Memory B cell (primary cell): ENCODE measurements around the gene ARID4B.
"Not testable (repeated sequence)": the region's sequence is repeated elsewhere in the genome, so short reads cannot be mapped to it uniquely, and the experiment has no call there.

Experiments used
- ATAC-seq: fragments of 150-1000 bp; cut with Tn5 transposase; 2 replicates; pipeline ENCODE4 v1.10.0; 2021; ENCODE audit warnings: low read depth, mild to moderate bottlenecking, moderate library complexity
- DNase-seq, 2 donors: peaks; one replicate each; pipeline ENCODE4 v3.0.0; 2022; ENCODE audit warnings: low spot score in 2 of 2
- H3K27ac Mint-ChIP-seq: one replicate; pipeline ENCODE4 v1.8.0; 2022; ENCODE audit warnings: mild to moderate bottlenecking, moderate library complexity, mixed read lengths
- H3K27me3 Mint-ChIP-seq: one replicate; pipeline ENCODE4 v1.8.0; 2022; ENCODE audit warnings: mixed read lengths
- H3K36me3 Mint-ChIP-seq: one replicate; pipeline ENCODE4 v1.8.0; 2022; ENCODE audit warnings: mild to moderate bottlenecking, mixed read lengths
- H3K4me1 Mint-ChIP-seq: one replicate; pipeline ENCODE4 v1.8.0; 2022; ENCODE audit warnings: mixed read lengths
- H3K4me3 Mint-ChIP-seq: one replicate; pipeline ENCODE4 v1.8.0; 2022; ENCODE audit warnings: mild to moderate bottlenecking, moderate library complexity, mixed read lengths
- H3K9me3 Mint-ChIP-seq: one replicate; pipeline ENCODE4 v1.8.0; 2022; ENCODE audit warnings: mixed read lengths

The ARID4B gene

DNA sequence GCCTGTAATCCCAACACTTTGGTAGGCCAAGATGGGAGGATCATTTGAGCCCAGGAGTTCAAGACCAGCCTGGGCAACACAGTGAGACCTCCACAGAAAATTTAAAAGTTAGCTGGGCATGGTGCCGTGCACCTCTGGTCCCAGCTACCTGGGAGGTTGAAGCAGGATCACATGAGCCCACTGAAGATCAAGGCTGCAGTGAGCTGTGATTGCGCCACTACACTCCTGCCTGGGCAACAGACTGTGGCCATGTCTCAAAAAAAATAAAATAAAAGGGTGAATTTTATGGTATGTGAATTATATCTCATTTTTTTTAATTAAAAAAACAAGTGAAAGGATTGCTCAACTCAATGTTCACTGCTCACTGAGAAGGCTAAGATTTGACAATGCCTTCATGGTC, 8.7 kb downstream of the ARID4B start:
- H3K27ac Mint-ChIP-seq = no peak overlapping the region

GRCh38 chr1:235317168-235317567, 10.8 kb downstream of the ARID4B start:
- no peak for DNase-seq
- no peak for ATAC-seq
- Mint-ChIP-seq H3K4me1 (peaks cover 46% of the 10 kb centered on the region), H3K36me3 (peaks cover 20% of the 10 kb centered on the region), H3K27ac (no peak overlapping the region), H3K4me3 (no peak overlapping the region), H3K9me3 (no peaks in the 10 kb centered on the region), H3K27me3 (no peaks in the 10 kb centered on the region)

More for the DNA sequence above, 8.7 kb downstream of the ARID4B start:
- H3K36me3 Mint-ChIP-seq = peaks cover 25% of the 10 kb centered on the region
- H3K27me3 Mint-ChIP-seq = no peaks in the 10 kb centered on the region
- H3K4me3 Mint-ChIP-seq = no peak overlapping the region
- ATAC-seq (no peak), DNase-seq (no peak)
- H3K9me3 Mint-ChIP-seq = no peaks in the 10 kb centered on the region
- H3K4me1 Mint-ChIP-seq = peaks cover 44% of the 10 kb centered on the region

DNA sequence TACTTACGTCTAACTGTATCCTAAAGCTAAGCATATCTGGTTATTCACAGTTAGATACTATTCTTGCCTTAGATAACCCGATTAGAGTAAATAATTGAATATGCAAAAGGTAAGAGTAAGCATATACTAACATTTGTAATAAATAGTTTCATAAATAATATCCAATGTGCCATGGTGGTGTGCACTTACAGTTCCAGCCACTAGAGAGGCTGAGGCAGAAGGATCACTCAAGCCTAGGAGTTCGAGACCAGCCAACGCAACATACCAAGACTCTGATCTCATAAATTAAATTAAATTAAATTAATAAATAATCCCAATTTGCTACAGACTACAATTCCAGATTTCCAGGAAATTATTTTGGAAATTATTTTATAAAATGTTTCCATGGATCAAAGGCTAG, 12.2 kb downstream of the ARID4B start:
- no peaks in the 10 kb centered on the region for H3K9me3 Mint-ChIP-seq
- H3K27ac Mint-ChIP-seq = no peak overlapping the region
- peaks cover 16% of the 10 kb centered on the region for H3K36me3 Mint-ChIP-seq
- peaks cover 38% of the 10 kb centered on the region for H3K4me1 Mint-ChIP-seq
- ATAC-seq (peak; percentile 21), DNase-seq (no peak)
- no peak overlapping the region for H3K4me3 Mint-ChIP-seq
- H3K27me3 Mint-ChIP-seq = no peaks in the 10 kb centered on the region

GRCh38 chr1:235315173-235315572, 12.8 kb downstream of the ARID4B start:
- no peaks in the 10 kb centered on the region for H3K27me3 Mint-ChIP-seq
- H3K4me1 Mint-ChIP-seq = peaks cover 33% of the 10 kb centered on the region
- H3K27ac Mint-ChIP-seq = no peak overlapping the region
- no peak for ATAC-seq
- no peak overlapping the region for H3K4me3 Mint-ChIP-seq
- H3K36me3 Mint-ChIP-seq = peaks cover 10% of the 10 kb centered on the region
- H3K9me3 Mint-ChIP-seq = no peaks in the 10 kb centered on the region
- no peak for DNase-seq

DNA sequence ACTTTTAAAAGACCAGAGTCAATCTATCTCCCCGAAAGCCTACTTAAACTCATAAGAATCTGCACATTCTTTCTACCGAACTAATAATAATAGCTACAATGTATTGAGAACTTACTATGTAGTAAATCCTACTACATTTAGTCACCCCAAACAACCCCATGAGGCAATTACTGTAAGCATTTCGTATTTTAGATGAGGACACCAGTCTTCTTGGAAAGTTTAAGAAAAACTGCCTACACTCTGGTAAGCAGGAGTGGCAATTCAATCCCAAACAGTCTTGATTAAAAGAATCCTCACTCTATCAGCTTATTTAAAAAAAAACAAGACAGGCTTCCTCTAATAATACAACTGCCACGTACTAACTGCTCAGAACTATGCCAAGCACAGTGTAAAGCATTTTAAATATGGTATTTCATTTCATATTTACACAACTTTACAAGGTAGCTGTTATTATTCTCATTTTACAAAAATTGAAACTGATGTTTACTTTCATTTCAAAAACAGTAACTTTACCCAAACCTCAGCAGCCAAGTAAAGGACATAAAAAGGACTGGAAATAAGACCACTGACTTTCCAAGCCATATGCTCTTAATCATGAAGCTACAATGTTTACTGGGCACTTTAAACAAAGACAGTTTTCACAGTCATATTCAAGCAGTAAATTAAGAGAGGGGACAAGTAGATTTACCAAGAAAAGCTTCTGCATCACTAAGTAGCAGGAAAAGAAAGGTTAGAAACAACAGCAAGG, 13.9 kb downstream of the ARID4B start:
- H3K4me3 Mint-ChIP-seq = peak overlapping the region; percentile 15
- no peaks in the 10 kb centered on the region for H3K9me3 Mint-ChIP-seq
- peaks cover 10% of the 10 kb centered on the region for H3K36me3 Mint-ChIP-seq
- DNase-seq = no peak
- no peaks in the 10 kb centered on the region for H3K27me3 Mint-ChIP-seq
- no peak for ATAC-seq
- peaks cover 31% of the 10 kb centered on the region for H3K4me1 Mint-ChIP-seq
- H3K27ac Mint-ChIP-seq = peak overlapping the region; percentile 58

DNA sequence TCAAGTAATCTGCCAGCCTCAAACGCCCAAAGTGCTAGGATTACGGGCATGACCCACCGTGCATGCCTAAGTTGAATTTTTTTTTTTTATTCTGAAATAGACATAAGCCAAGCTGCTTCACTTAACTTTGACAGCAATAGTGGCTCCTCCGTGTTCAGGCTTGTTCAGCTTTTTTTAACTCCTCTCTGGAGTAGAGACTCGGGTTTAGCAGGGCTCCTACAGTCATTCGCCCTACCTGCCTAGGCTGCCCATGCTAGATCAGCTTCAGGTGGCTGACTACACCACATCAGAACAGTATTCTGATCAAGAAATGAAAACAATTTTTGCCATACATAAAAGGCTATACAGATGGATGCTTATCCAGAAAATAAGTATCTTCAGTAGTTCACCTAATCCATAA, 14.7 kb downstream of the ARID4B start:
- H3K4me3 Mint-ChIP-seq = no peak overlapping the region
- no peaks in the 10 kb centered on the region for H3K27me3 Mint-ChIP-seq
- peaks cover 4% of the 10 kb centered on the region for H3K36me3 Mint-ChIP-seq
- ATAC-seq (no peak), DNase-seq (no peak)
- H3K9me3 Mint-ChIP-seq = no peaks in the 10 kb centered on the region
- peaks cover 24% of the 10 kb centered on the region for H3K4me1 Mint-ChIP-seq
- peak overlapping the region; percentile 58 for H3K27ac Mint-ChIP-seq

GRCh38 chr1:235309206-235309605, 18.8 kb downstream of the ARID4B start:
- not testable (repeated sequence) for DNase-seq, H3K36me3 Mint-ChIP-seq, H3K9me3 Mint-ChIP-seq, H3K4me3 Mint-ChIP-seq, H3K27me3 Mint-ChIP-seq, ATAC-seq, H3K27ac Mint-ChIP-seq
- H3K4me1 Mint-ChIP-seq = peaks cover 30% of the 10 kb centered on the region

- Mint-ChIP-seq H3K4me3 (no peak overlapping the region), H3K4me1 (peaks cover 27% of the 10 kb centered on the region), H3K27ac (peak overlapping the region; percentile 13), H3K27me3 (no peaks in the 10 kb centered on the region), H3K36me3 (peaks cover 6% of the 10 kb centered on the region), H3K9me3 (no peaks in the 10 kb centered on the region)
- DNase-seq (no peak), ATAC-seq (no peak)
Observed at GRCh38 chr1:235307158-235308124, 20.5 kb downstream of the ARID4B start.

DNA sequence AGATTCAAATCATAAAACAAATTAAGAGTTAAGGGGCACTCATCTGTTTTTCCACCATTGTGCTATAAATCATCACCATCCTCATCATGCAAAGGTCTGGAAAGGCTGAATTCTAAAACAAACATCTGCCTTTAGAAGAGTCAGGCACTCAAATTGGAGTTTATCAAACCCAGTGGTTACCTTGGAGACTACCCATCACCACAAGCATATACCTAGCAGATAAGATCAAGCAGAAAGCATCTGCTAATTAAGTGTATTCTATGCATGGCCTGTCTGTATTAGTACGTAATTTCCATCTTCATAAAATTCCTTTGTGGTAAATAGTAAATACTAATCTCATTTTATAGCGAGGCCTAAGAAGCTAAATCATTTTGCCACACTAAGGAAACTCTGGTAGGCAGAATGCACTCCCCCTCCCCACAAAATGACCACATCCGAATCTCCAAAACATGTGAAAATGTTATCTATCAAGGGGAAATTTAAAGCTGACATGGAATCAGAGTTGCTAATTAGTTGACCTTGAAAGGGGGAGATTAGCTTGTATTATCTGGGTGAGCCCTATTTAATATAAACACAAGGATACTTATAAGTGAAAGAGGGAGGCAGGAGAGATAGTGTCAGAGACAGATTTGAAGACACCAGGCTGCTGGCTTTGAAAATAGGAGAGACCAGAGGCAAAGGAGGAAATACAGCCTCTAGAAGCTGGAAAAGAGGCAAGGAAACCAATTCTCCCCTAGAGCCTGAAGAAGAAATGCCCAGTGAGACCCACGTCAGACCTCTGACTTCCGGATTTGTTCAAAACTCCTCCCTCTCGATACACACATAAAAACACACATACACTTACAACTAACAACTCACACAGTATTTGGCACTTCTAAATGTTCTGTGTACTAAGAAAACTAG, 23.2 kb downstream of the ARID4B start:
- Mint-ChIP-seq H3K36me3 (peaks cover 4% of the 10 kb centered on the region), H3K27me3 (no peaks in the 10 kb centered on the region), H3K4me3 (peak overlapping the region; percentile 32), H3K4me1 (peaks cover 35% of the 10 kb centered on the region), H3K27ac (peak overlapping the region; percentile 79), H3K9me3 (no peaks in the 10 kb centered on the region)
- DNase-seq (no peak), ATAC-seq (peak; percentile 76)

GRCh38 chr1:235302143-235302542, 25.8 kb downstream of the ARID4B start:
- Mint-ChIP-seq H3K27me3 (no peaks in the 10 kb centered on the region), H3K4me1 (peaks cover 47% of the 10 kb centered on the region), H3K36me3 (peaks cover 10% of the 10 kb centered on the region), H3K27ac (peak overlapping the region; percentile 45), H3K4me3 (no peak overlapping the region), H3K9me3 (peaks cover 4% of the 10 kb centered on the region)
- ATAC-seq (no peak), DNase-seq (no peak)

DNA sequence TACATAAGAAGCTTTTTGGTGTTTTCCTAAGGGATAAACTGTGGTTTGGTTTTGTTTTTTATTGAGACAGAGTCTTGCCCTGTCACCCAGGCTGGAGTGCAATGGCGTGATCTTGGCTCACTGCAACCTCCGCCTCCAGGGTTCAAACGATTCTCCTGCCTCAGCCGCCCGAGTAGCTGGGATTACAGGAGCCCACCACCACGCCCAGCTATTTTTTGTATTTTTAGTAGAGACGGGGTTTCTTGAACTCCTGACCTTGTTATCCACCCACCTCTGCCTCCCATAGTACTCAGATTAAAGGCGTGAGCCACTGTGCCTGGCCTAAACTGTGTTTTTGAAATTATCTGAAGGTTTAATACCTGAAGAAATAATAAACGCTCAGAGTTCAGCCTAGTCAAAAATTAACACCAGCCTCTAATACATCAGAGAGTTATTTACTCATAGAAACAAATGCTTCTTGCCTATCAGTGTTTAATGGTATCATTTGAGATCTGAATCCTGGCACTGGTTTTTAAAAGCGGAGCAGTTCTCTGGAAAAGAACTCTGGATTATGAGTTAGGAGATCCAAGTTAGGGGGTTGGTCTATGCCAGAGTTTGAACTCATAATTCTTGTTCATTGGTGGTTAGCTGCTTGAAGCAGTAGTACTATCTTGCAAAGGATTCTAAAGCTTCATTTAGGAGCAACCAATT, 28.7 kb downstream of the ARID4B start:
- Mint-ChIP-seq H3K36me3 (peaks cover 14% of the 10 kb centered on the region), H3K27ac (peak overlapping the region; percentile 31), H3K4me3 (no peak overlapping the region)

DNA sequence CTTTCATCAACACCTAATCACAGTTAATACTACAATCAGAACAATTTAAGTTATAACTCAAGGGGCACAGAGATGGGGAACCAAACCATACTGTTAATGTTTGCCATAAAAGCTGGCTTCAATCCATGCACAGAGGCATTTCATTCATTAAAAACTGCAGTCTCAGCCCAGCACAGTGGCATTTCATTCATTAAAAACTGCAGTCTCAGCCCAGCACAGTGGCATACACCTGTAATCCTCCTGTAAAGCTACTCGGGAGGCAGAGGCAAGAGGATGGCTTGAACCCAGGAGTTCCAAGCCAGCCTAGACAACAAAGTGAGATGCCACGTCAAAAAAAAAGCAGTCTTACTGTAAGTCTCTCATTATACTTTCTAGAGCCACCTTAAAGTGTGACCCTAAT, 29.2 kb downstream of the ARID4B start:
- Mint-ChIP-seq H3K36me3 (peaks cover 14% of the 10 kb centered on the region), H3K9me3 (peaks cover 6% of the 10 kb centered on the region), H3K27ac (no peak overlapping the region), H3K4me1 (peaks cover 38% of the 10 kb centered on the region), H3K4me3 (no peak overlapping the region), H3K27me3 (no peaks in the 10 kb centered on the region)
- DNase-seq = no peak
- ATAC-seq = no peak

More for the DNA sequence above, 28.7 kb downstream of the ARID4B start:
- peaks cover 6% of the 10 kb centered on the region for H3K9me3 Mint-ChIP-seq
- H3K27me3 Mint-ChIP-seq = no peaks in the 10 kb centered on the region
- H3K4me1 Mint-ChIP-seq = peaks cover 39% of the 10 kb centered on the region
- no peak for ATAC-seq
- no peak for DNase-seq

DNA sequence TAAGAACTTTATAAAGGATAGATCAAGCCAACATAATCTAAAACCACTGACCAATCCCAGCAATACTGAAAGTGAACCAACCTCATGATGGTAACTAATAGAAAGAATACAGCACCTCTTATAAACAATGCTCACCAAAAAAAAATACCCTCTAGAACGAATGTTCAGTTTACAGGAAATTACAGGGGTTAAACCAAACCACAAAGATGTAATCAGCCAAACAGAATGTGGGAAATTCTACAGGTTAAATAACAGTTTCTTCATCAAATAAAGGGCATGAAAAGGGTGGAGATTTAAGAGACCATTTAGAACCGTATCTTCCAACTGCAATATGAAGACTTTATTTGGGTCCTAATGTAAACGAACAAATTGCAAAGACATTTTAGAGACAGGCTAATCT, 30.4 kb downstream of the ARID4B start:
- H3K9me3 Mint-ChIP-seq = peaks cover 6% of the 10 kb centered on the region
- ATAC-seq (peak; percentile 75), DNase-seq (no peak)
- no peaks in the 10 kb centered on the region for H3K27me3 Mint-ChIP-seq
- H3K27ac Mint-ChIP-seq = peak overlapping the region; percentile 91
- H3K4me3 Mint-ChIP-seq = peak overlapping the region; percentile 42
- H3K4me1 Mint-ChIP-seq = peaks cover 40% of the 10 kb centered on the region
- H3K36me3 Mint-ChIP-seq = peaks cover 13% of the 10 kb centered on the region
